Transverse colon (tissue), 4 donors: Measurements from ENCODE around the gene TRDN.

Experiments used
- CTCF ChIP-seq, 5 experiments: fragments of 200-600 bp in 3 of 5; fragments of 450-650 bp in 2 of 5; sonication (generic) in 3 of 5; IDR thresholded peaks; 1 replicate in 2 of 5; 2 replicates in 3 of 5; pipeline ENCODE4 v1.5.1; 2016 to 2017; ENCODE audit warnings: antibody characterized with exemption in 5 of 5, inconsistent platforms in 3 of 5, mild to moderate bottlenecking in 2 of 5, moderate library complexity in 1 of 5
- EP300 ChIP-seq: sonication (generic); formaldehyde crosslinking; IDR thresholded peaks from one replicate; pipeline ENCODE4 v1.6.1; 2017; ENCODE audit warnings: antibody characterized with exemption, low read depth
- POLR2AphosphoS5 ChIP-seq, 3 donors: sonication (generic); formaldehyde crosslinking; IDR thresholded peaks; one replicate each; pipeline ENCODE4 v1.6.1; 2016; ENCODE audit warnings: antibody characterized with exemption in 3 of 3

- no peak for TF ChIP-seq CTCF (IDR thresholded peaks at IDR 0.05)
- TF ChIP-seq EP300: no peak
- no peak for TF ChIP-seq POLR2AphosphoS5 (IDR thresholded peaks at IDR 0.05)
Observed at GRCh38 chr6:123458218-123458617, 178.5 kb downstream of the TRDN start.
